GM21723 (cell line): ENCODE measurements around the gene CD3E.

Experiments
- ATAC-seq: cut with Tn5 transposase; IDR thresholded peaks from one replicate; pipeline ENCODE4 v1.9.1; 2021; ENCODE audit warnings: mild to moderate bottlenecking, moderate library complexity; ENCODE audit not compliant: unreplicated experiment

Gene CD3E

GRCh38 chr11:118304568-118305248 is at the start of gene CD3E:
Gene CD3E, plus strand, starts transcription at chr11:118304730. Its CDS starts 223 bp downstream, at chr11:118304953.
- ATAC-seq: no peak

- ATAC-seq: no peak
Observed at GRCh38 chr11:118258410-118258809, 46.1 kb upstream of the CD3E start.

- ATAC-seq: no peak
Observed at GRCh38 chr11:118259138-118259537, 45.4 kb upstream of the CD3E start.

- ATAC-seq: no peak
Observed at GRCh38 chr11:118260353-118260752, 44.2 kb upstream of the CD3E start.

- ATAC-seq: no peak
Observed at GRCh38 chr11:118263112-118263511, 41.4 kb upstream of the CD3E start.

- no peak for ATAC-seq
Observed at GRCh38 chr11:118263695-118264568, 40.6 kb upstream of the CD3E start, which contains the start of gene MPZL2. Gene MPZL2, minus strand, starts transcription at chr11:118264297. Its CDS starts 144 bp downstream, at chr11:118264153.

GRCh38 chr11:118264569-118265465 is 39.7 kb upstream of the CD3E start:
- no peak for ATAC-seq

GRCh38 chr11:118265954-118266353 is 38.6 kb upstream of the CD3E start:
- ATAC-seq: no peak

GRCh38 chr11:118267486-118267885 is 37.0 kb upstream of the CD3E start:
- no peak for ATAC-seq

GRCh38 chr11:118272001-118272400 is 32.5 kb upstream of the CD3E start:
- no peak for ATAC-seq

GRCh38 chr11:118274186-118274585 is 30.3 kb upstream of the CD3E start:
- no peak for ATAC-seq

- no peak for ATAC-seq
Observed at GRCh38 chr11:118275176-118275575, 29.4 kb upstream of the CD3E start.

- no peak for ATAC-seq
Observed at GRCh38 chr11:118276422-118276821, 28.1 kb upstream of the CD3E start.

- ATAC-seq: no peak
Observed at GRCh38 chr11:118277312-118277711, 27.2 kb upstream of the CD3E start.

GRCh38 chr11:118281284-118281683 is 23.2 kb upstream of the CD3E start:
- no peak for ATAC-seq

GRCh38 chr11:118282606-118283005 is 21.9 kb upstream of the CD3E start:
- no peak for ATAC-seq

GRCh38 chr11:118283037-118283636 is 21.4 kb upstream of the CD3E start:
- no peak for ATAC-seq

GRCh38 chr11:118283756-118284350 is 20.7 kb upstream of the CD3E start:
- no peak for ATAC-seq

GRCh38 chr11:118286545-118286944 is 18.0 kb upstream of the CD3E start:
- no peak for ATAC-seq

GRCh38 chr11:118287006-118287405 is 17.5 kb upstream of the CD3E start:
- ATAC-seq: no peak
